ENCODE results near the gene PRDM16. TPM values are rescaled to one million over a fixed set of nuclear protein-coding genes. Genes with fewer than 3 reads are reported as not detected.

PRDM16 gene
- total and polyA plus RNA-seq, 2 of the 8 experiments (the other 6 are each of a cell fraction or from before 2014, with no cell fraction given) = 0.39 to 0.43 TPM

GRCh38 chr1:3436901-3437300 is 367.9 kb downstream of the PRDM16 start (continued):
- no peak for TF ChIP-seq CHD7 (IDR thresholded peaks at IDR 0.05; ENCODE audit: insufficient replicate concordance, low read length)
- TF ChIP-seq E2F6 (IDR thresholded peaks at IDR 0.05) = no peak
- TF ChIP-seq SP4 (IDR thresholded peaks at IDR 0.05; ENCODE audit: low read length) = no peak
- no peak for TF ChIP-seq RFX5 (IDR thresholded peaks at IDR 0.05; ENCODE audit: borderline replicate concordance, low read depth, low read length)
- TF ChIP-seq MAFK (IDR thresholded peaks at IDR 0.05; ENCODE audit: low read depth, low read length) = no peak
- TF ChIP-seq TEAD4 (IDR thresholded peaks at IDR 0.05; ENCODE audit: low read depth, low read length) = no peak
- no peak for TF ChIP-seq SIRT6 (IDR thresholded peaks at IDR 0.05; ENCODE audit: low read length)
- no peak for TF ChIP-seq KDM5A (IDR thresholded peaks at IDR 0.05; ENCODE audit: low read length)
- no peak for TF ChIP-seq FOSL1 (IDR thresholded peaks at IDR 0.05; ENCODE audit: insufficient read depth, low read depth, low read length)
- TF ChIP-seq RAD21 (IDR thresholded peaks at IDR 0.05 in 1 of 2, conservative IDR thresholded peaks at IDR 0.05 in 1 of 2; ENCODE audit: low read depth in 2 of 2, low read length in 2 of 2) = no peak
- TF ChIP-seq KDM4A (IDR thresholded peaks at IDR 0.05; ENCODE audit: low read depth, low read length, severe bottlenecking) = no peak

Measured in H1 (cell line).